B cell (primary cell): ENCODE data around the gene GLRX2.

ENCODE experiments used
- CTCF ChIP-seq: fragments of 200-600 bp; IDR thresholded peaks from one replicate; pipeline ENCODE4 v1.8.0; 2022; ENCODE audit warnings: antibody characterized with exemption, mild to moderate bottlenecking
- EZH2 ChIP-seq: IDR thresholded peaks from 2 replicates; pipeline ENCODE4 v1.6.1; 2012; ENCODE audit warnings: borderline replicate concordance, low read depth, mild to moderate bottlenecking, moderate library complexity, low read length; ENCODE audit not compliant: insufficient read depth, poor library complexity, severe bottlenecking

DNA sequence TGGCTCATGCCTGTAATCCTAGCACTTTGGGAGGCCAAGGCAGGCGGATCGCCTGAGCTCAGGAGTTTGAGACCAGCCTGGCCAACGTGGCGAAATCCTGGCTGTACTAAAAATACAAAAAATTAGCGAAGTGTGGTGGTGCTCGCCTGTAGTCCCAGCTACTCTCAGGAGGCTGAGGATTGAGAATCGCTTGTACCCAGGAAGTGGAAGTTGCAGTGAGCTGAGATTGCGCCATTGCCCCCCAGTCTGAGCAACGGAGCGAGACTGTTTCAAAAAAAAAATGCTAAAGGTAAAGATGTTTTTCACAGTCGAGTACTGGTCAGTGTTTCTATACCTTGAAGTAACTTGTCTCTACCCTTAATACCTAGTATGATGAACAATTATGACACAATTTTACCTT is 11.1 kb downstream of the GLRX2 start:
- no peak for TF ChIP-seq CTCF
- no peak for TF ChIP-seq EZH2
